VCaP (cell line): Measurements from ENCODE around the gene KIF5C.

Experiments used
- H3K27ac ChIP-seq: fragments of 450-650 bp; 2 replicates; pipeline ENCODE4 v1.5.1; 2017
- CTCF ChIP-seq: fragments of 450-650 bp; conservative IDR thresholded peaks from 2 replicates; pipeline ENCODE4 v1.5.1; 2017; ENCODE audit warnings: mild to moderate bottlenecking, moderate library complexity

Gene KIF5C

GRCh38 chr2:148913061-148913460 lies 38.0 kb downstream of the KIF5C start:
- TF ChIP-seq CTCF, result no peak
- H3K27ac ChIP-seq, result no peak overlapping the region

GRCh38 chr2:148913492-148913891 lies 38.5 kb downstream of the KIF5C start:
- no peak overlapping the region for H3K27ac ChIP-seq
- no peak for TF ChIP-seq CTCF

GRCh38 chr2:148914463-148914862 lies 39.4 kb downstream of the KIF5C start:
- TF ChIP-seq CTCF, result no peak
- no peak overlapping the region for H3K27ac ChIP-seq

- no peak for TF ChIP-seq CTCF
- H3K27ac ChIP-seq, result no peak overlapping the region
These were observed 42.4 kb downstream of the KIF5C start for GRCh38 chr2:148917431-148917830.

- H3K27ac ChIP-seq, result no peak overlapping the region
- TF ChIP-seq CTCF, result no peak
These were observed 43.5 kb downstream of the KIF5C start for GRCh38 chr2:148918554-148918953.

- no peak overlapping the region for H3K27ac ChIP-seq
- TF ChIP-seq CTCF, result no peak
These were observed 45.5 kb downstream of the KIF5C start for GRCh38 chr2:148920559-148920958.

GRCh38 chr2:148922062-148922461 lies 47.0 kb downstream of the KIF5C start:
- no peak for TF ChIP-seq CTCF
- H3K27ac ChIP-seq, result no peak overlapping the region
